ENCODE measurements around the gene ZDHHC19. TPM values are rescaled to one million over a fixed set of nuclear protein-coding genes. Genes with fewer than 3 reads are reported as not detected.
A peak's percentile ranks its signal among the peaks of the same experiment; 100 is the strongest.
"Not testable (repeated sequence)": the region's sequence is repeated elsewhere in the genome, so short reads cannot be mapped to it uniquely, and the experiment has no call there.

ZDHHC19 gene
- total RNA-seq, 1 donor from 2014 or later = not detected

GRCh38 chr3:196207833-196208607 is 3.2 kb downstream of the ZDHHC19 start:
- DNase-seq (peak; percentile 52), ATAC-seq (peak; percentile 55)
- intact Hi-C loops (cut with micrococcal nuclease) = no loop called here

GRCh38 chr3:196207159-196207832 is 3.9 kb downstream of the ZDHHC19 start:
- intact Hi-C loops (cut with micrococcal nuclease) = no loop called here
- ATAC-seq (peak; percentile 33), DNase-seq (peak; percentile 46)

- DNase-seq; intact Hi-C loops (cut with micrococcal nuclease); ATAC-seq: not testable (repeated sequence)
These were observed 5.6 kb downstream of the ZDHHC19 start for GRCh38 chr3:196205442-196206205.

- DNase-seq (no peak), ATAC-seq (no peak)
- intact Hi-C loops (cut with micrococcal nuclease) = no loop called here
These were observed 7.4 kb downstream of the ZDHHC19 start for GRCh38 chr3:196203846-196204245.

- intact Hi-C loops (cut with micrococcal nuclease) = no loop called here
- DNase-seq (peak; percentile 66), ATAC-seq (peak; percentile 70)
These were observed 8.7 kb downstream of the ZDHHC19 start for GRCh38 chr3:196202516-196202970.

- intact Hi-C loops (cut with micrococcal nuclease) = loop anchor here (5.0 kb wide), 1 partner anchor 127 kb away; no protein-coding TSS in a partner anchor
- no peak for ATAC-seq
- DNase-seq = no peak
These were observed 12.1 kb downstream of the ZDHHC19 start for GRCh38 chr3:196198771-196199753.

GRCh38 chr3:196198081-196198675 is 13.0 kb downstream of the ZDHHC19 start:
- no peak for DNase-seq
- ATAC-seq = no peak
- intact Hi-C loops (cut with micrococcal nuclease) = loop anchor here (5.0 kb wide), 1 partner anchor 126 kb away; no protein-coding TSS in a partner anchor

GRCh38 chr3:196197524-196197923 is 13.7 kb downstream of the ZDHHC19 start:
- DNase-seq (no peak), ATAC-seq (no peak)
- intact Hi-C loops (cut with micrococcal nuclease) = loop anchor here (5.0 kb wide), 1 partner anchor 125 kb away; no protein-coding TSS in a partner anchor

- ATAC-seq = no peak
- intact Hi-C loops (cut with micrococcal nuclease) = loop anchor here (5.0 kb wide), 1 partner anchor 123 kb away; no protein-coding TSS in a partner anchor
- no peak for DNase-seq
These were observed 15.4 kb downstream of the ZDHHC19 start for GRCh38 chr3:196195664-196196265.

GRCh38 chr3:196194542-196194915 is 16.7 kb downstream of the ZDHHC19 start:
- intact Hi-C loops (cut with micrococcal nuclease) = no loop called here
- ATAC-seq = no peak
- no peak for DNase-seq

GRCh38 chr3:196193736-196194541 is 17.3 kb downstream of the ZDHHC19 start:
- DNase-seq (peak; percentile 91), ATAC-seq (peak; percentile 93)
- intact Hi-C loops (cut with micrococcal nuclease) = no loop called here

- ATAC-seq = no peak
- DNase-seq = no peak
- intact Hi-C loops (cut with micrococcal nuclease) = no loop called here
These were observed 18.0 kb downstream of the ZDHHC19 start for GRCh38 chr3:196193133-196193735.

GRCh38 chr3:196192524-196193051 is 18.6 kb downstream of the ZDHHC19 start:
- peak; percentile 59 for DNase-seq
- ATAC-seq = peak; percentile 37
- intact Hi-C loops (cut with micrococcal nuclease) = no loop called here

GRCh38 chr3:196192036-196192523 is 19.1 kb downstream of the ZDHHC19 start:
- ATAC-seq (no peak), DNase-seq (no peak)
- intact Hi-C loops (cut with micrococcal nuclease) = no loop called here

GRCh38 chr3:196189566-196190347 is 21.4 kb downstream of the ZDHHC19 start:
- ATAC-seq (no peak), DNase-seq (no peak)
- intact Hi-C loops (cut with micrococcal nuclease) = no loop called here
